Stimulated activated CD4-positive, alpha-beta T cell treated with anti-CD3 and anti-CD28 coated beads, Interleukin-1b, Interleukin-23, amount 100 ng/mL, for 1 hour (primary cell): ENCODE results near the gene ATP10A.

Experiments
- DNase-seq, 2 donors: peaks; one replicate each; pipeline ENCODE4 v3.0.0-alpha.2; 2020; ENCODE audit warnings: low read depth in 2 of 2

Gene ATP10A

DNA sequence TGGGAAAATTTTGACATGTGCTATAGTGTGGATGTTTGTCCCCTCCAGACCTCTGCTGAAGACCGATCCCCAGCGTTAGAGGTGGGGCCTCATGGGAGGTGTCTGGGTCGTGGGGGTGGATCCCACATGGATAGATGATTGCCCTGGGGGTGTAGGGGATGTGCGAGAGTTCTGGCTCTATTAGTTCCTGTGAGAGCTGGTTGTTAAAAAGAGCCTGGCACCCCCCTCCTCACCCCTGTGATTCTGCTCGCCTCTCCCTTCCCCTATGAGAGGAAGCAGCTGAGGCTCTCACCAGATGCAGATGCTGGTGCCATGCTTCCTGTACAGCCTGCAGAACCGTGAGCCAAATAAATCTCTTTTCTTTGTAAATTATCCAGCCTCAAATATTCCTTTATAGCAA, 67.4 kb downstream of the ATP10A start:
- no peak for DNase-seq

- DNase-seq: no peak
Observed at GRCh38 chr15:25795061-25795460, 68.1 kb downstream of the ATP10A start.

- DNase-seq: no peak
Observed at GRCh38 chr15:25793354-25794050, 69.6 kb downstream of the ATP10A start.

- no peak for DNase-seq
Observed at GRCh38 chr15:25792128-25792527, 71.0 kb downstream of the ATP10A start.

DNA sequence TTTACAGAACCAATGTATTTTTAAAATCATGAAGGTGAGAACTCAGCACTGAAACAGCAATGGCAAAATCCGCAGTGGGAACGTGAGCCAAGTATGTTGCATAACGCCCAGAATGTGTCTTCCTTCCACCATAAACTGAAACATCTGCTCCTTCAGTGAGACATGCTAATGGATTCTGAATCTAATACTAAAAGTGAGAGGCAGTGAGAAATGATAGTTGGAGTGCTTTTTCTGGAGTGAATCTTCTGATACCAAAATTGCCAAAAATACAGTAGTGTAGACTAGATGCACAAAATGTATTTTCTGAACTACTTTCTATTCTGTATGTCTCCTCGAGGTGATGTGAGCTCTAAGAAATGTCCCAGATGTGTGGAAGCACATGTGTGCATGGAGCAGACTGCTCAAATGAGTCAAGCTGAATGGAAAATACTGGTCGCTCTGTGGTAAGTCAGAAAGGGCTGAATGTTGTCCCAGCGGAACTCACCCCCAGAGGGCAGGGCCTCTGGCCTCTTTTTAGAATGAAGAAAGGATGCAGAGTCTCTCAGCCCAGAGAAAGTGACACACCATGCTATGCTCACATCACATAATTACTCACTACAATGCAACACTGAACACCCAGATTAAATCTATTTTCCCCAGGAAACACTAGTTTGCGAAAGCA, 73.0 kb downstream of the ATP10A start:
- no peak for DNase-seq

- no peak for DNase-seq
Observed at GRCh38 chr15:25789616-25789999, 73.5 kb downstream of the ATP10A start.

DNA sequence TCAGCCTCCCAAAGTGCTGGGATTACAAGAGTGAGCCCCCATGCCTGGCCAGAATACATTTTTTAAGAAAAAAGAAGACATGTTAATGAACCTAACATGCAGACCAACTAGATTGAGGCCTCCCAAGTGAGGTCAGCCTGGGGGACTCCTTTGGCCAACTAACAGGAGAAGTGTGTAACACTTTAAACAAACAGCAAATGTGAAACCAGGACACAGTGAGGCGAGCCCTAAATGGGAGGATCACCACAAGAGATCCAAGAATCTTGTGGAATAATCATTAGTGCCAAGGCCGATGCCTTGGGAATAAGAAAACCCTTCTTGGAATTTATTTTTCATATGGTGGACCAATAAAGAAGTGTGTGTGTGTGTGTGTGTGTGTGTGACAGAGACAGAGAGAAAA, 73.9 kb downstream of the ATP10A start:
- no peak for DNase-seq

- no peak for DNase-seq
Observed at GRCh38 chr15:25787855-25788520, 75.1 kb downstream of the ATP10A start.

DNA sequence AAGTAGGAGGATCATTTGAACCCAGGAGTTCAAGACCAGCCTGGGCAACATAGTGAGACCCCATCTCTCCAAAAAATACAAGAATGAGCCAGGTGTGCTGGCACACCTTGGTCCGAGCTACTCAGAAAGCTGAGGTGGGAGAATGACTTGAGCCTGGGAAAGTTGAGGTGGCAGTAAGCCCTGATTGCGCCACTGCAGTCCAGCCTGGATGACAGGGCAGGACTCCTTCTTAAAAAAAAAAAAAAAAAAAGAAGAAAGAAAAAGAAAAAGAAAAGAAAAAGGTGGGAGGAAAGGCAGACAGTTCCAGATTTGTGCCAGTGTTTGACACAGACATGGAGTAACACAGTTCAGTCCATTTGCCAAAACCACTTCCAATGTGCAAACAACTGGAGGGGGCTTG, 75.7 kb downstream of the ATP10A start:
- no peak for DNase-seq

GRCh38 chr15:25786040-25786439, 77.1 kb downstream of the ATP10A start:
- no peak for DNase-seq

DNA sequence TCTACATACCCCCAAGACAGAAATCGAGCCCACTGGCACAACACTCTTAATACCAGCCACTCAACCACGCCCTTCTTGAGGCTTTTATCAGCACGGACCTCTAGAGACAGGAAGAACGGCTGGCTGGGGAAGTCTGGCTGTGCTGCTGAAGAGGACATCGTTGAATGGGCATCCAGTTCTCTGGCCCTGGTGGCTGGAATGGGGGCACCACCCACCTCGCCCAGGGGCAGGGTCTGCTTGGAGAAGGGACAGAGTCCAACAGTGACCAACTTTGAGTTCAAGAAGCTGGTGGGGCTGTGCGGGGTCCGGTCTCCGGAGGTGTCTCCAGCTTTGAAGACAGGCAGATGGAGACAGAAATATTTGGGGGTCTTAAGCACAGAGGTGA, 77.5 kb downstream of the ATP10A start:
- DNase-seq: no peak

DNA sequence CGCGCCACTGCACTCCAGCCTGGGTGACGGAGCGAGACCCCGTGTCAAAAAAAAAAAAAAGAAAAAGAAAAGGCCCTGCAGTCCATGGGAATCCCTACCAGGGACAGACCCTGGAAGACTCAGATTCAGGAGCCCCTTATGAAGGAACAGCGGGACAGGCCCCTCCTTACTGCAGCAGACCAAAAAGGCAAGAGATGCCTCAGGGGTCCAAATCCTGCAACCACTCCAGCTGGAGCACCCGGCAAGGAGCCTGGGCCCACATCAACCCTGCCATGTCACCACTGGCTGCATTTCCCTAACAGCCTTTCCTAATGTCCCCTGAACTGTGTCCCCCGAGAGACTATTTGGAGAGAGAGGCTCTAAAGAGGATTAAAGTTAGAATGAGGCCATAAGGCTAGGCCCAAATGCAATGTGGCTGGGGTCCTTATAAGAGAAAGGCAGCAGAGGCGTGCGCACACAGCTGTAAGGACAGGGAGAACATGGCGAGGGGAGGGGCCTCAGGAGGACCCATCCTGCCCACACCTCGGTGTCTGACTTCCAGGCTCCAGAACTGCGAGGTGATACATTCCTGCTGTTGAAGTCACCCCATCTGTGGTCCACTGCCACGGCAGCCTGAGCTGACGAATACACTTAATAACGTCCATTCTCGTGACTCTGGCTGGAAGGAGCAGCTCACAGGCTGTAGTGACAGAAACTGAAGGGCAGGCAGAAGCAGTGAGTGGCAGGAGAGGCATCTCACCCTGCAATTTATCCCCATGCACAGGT, 78.1 kb downstream of the ATP10A start:
- DNase-seq: no peak

DNA sequence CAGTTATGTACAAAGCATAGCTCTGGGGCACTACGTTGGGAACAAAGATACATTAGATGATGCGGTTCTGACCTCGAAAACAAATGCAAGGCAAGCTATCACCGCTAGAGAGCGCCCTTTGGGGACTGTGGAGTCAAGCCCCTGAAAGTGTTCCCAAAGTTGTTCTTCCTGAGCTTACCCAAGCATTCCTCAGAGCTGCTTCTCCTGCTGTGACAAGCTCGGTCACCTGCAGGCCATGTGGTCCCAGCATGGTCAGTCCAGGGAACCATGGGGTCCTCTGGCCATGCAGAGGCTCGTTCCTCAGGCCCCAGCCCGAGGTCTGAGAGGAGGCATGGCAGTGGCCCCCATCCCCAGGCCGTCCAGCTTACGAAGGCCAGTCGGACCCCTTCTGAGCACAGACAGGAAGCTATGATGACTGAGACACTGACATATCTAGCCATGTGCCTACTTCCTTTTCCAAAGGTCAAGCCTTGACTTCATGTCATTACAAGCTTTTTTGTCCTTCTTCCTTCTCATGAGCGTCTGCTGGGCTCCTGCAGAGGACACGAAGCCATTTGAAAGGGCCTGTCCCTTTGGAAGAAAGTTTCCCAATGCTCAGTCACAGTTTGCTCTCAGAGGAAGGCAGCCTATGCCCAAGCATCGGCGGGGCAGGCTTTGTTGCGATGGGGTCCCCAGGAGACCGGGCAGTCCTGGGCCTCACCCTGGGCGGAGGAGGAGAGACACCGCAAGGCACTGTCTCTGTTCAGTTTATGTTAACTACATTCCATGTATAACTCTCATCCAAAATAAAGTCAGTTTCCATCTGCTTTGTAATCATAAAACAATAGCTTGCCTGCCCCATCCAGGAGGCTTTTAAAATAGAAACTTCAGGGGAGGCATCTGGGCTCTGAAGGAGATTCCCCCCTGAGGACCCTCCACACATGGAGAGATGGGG, 79.3 kb downstream of the ATP10A start:
- DNase-seq: peak in 1 of 2 donors; percentile 27

- no peak for DNase-seq
Observed at GRCh38 chr15:25783134-25783533, 80.0 kb downstream of the ATP10A start.

DNA sequence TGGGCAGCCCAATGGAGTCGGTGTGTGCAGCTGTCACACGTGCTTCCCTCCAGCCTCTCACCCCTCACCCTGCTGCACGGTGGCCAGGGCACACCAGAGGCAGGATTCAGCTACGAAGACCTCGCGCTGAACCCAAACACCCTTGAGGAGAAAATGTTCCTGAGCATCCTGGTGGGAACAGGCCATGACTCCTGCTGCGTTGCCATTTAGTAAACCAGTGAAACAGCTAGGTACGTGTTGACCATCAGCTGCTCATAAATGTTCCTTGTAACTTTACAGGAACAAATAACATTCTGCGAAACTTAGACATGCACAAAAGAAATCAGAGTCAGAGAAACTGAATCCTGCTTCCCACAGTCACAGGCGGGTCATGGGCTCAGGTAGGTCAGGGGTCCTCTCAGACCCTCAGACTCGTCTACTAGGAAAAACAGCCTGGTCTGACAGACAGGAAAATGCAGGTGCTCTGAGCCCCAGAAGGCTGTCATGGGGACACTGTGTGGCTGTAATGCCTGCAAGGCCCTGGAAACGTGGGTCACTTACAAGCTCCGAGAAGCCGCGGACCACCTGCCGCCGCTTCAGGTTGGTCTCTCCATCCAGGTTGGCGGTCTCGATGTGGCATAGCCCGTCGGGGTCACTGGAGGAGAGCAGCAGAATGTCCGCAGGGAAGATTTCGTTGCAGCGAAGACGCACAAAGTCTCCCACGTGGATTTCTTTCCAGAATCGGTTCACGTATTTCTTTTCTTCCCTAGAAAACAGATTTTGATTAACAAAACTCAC, 82.5 kb downstream of the ATP10A start:
- no peak for DNase-seq

GRCh38 chr15:25778161-25778560, 85.0 kb downstream of the ATP10A start:
- no peak for DNase-seq

DNA sequence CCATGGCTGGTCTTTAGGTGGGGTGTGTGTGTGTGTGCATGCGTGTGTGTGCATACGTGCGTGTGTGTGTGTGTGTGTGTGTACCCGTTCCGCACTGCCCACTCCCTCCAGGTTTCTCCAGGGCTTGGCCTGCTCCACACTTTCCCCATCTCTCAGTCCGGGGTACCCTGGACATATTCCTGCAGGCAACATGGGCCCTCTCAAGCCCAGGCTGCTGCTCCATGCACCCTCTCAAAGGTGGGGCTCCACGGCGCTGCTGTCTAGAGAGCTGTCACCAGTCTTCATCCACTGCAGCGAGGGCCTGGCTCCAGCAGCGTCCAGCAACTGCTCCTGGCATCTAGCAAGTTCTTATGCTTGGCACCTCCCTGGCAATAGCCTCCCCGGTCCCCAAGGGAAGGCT, 86.1 kb downstream of the ATP10A start:
- DNase-seq: no peak

- DNase-seq: no peak
Observed at GRCh38 chr15:25776071-25776746, 86.9 kb downstream of the ATP10A start.

- DNase-seq: no peak
Observed at GRCh38 chr15:25775317-25775912, 87.7 kb downstream of the ATP10A start.

- no peak for DNase-seq
Observed at GRCh38 chr15:25774871-25775270, 88.3 kb downstream of the ATP10A start.
